ENCODE results near the gene HTR4. TPM values are rescaled to one million over a fixed set of nuclear protein-coding genes. Genes with fewer than 3 reads are reported as not detected.

HTR4 gene
- total RNA-seq, 1 donor from 2014 or later, result 0.43 TPM

DNA sequence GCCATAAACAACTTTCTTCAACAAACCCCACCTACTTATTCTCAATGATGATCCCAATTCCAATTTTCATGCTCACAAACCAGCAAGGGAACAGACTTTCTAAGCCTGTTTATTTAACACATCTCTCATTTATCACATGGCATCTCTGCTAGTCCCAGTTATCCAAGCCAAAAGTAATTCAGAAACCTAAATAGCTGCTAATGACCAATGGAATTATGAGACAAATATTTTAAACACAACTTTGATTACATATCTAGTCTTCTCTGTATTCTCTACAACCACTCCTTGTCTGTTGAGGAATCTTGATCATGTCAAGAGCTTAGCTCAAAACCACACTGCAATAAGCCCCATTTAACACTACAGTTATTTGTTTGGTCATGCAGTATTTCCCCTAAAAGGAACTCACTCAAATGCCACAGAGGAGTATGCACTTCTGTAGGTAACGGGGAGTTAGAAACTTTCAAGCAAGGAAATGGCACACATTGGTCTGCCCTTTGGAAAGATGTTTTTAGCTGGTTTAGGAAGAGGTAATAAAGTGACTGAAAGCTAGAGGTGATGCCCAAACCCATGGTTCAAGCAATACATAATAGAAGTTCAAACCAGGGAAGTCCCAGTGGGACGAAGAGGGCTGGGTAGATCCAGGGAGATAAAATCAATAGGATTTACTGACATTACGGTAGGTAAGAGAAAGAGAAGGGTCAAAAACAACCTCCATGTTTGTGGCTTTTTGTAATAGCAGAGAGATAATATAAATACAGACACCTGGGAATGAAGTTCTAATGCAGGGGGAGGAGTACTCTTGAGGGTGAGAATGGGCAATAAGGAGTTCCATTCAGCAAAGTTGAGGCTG lies 42.1 kb upstream of the HTR4 start:
- intact Hi-C loops (cut with DNase I), result no loop called here
- Histone ChIP-seq H3K4me3 (no peak overlapping the region), H3K36me3 (no peaks in the 10 kb centered on the region), H3K9me3 (peaks cover 3% of the 10 kb centered on the region), H3K27ac (no peak overlapping the region), H3K27me3 (no peaks in the 10 kb centered on the region), H3K4me1 (no peaks in the 10 kb centered on the region)
- TF ChIP-seq, protein P1, sequence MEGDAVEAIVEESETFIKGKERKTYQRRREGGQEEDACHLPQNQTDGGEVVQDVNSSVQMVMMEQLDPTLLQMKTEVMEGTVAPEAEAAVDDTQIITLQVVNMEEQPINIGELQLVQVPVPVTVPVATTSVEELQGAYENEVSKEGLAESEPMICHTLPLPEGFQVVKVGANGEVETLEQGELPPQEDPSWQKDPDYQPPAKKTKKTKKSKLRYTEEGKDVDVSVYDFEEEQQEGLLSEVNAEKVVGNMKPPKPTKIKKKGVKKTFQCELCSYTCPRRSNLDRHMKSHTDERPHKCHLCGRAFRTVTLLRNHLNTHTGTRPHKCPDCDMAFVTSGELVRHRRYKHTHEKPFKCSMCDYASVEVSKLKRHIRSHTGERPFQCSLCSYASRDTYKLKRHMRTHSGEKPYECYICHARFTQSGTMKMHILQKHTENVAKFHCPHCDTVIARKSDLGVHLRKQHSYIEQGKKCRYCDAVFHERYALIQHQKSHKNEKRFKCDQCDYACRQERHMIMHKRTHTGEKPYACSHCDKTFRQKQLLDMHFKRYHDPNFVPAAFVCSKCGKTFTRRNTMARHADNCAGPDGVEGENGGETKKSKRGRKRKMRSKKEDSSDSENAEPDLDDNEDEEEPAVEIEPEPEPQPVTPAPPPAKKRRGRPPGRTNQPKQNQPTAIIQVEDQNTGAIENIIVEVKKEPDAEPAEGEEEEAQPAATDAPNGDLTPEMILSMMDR (IDR thresholded peaks at IDR 0.05), result no peak
- DNase-seq, result no peak
- ATAC-seq, result no peak

GRCh38 chr5:148690945-148691344 lies 36.6 kb upstream of the HTR4 start:
- intact Hi-C loops (cut with DNase I), result no loop called here
- no peak for DNase-seq
- H3K27ac ChIP-seq, result no peak overlapping the region
- no peaks in the 10 kb centered on the region for H3K9me3 ChIP-seq
- TF ChIP-seq, protein P1 (IDR thresholded peaks at IDR 0.05), result no peak
- H3K36me3 ChIP-seq, result no peaks in the 10 kb centered on the region
- H3K27me3 ChIP-seq, result no peaks in the 10 kb centered on the region
- no peak for ATAC-seq
- peaks cover 2% of the 10 kb centered on the region for H3K4me1 ChIP-seq
- H3K4me3 ChIP-seq, result no peak overlapping the region

DNA sequence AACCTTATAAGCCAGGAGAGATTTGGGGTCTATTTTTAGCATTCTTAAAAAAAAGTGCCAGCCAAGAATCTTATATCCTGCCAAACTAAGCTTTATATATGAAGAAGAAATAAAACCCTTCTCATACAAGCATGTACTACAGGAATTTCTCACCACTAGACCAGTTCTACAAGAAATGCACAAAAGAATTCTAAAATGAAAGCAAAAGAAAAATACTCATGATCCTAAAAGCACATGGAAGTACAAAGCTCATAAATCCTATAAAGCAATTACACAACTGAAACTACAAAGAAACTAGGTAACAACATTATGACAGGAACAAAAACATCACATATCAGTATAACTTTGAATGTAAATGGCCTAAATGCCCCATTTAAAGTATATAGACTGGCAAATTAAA lies 34.5 kb upstream of the HTR4 start:
- peaks cover 4% of the 10 kb centered on the region for H3K4me1 ChIP-seq
- no peaks in the 10 kb centered on the region for H3K27me3 ChIP-seq
- no peak overlapping the region for H3K27ac ChIP-seq
- intact Hi-C loops (cut with DNase I), result no loop called here
- no peak for DNase-seq
- H3K4me3 ChIP-seq, result no peak overlapping the region
- TF ChIP-seq, protein P1 (IDR thresholded peaks at IDR 0.05), result no peak
- ATAC-seq, result no peak
- no peaks in the 10 kb centered on the region for H3K9me3 ChIP-seq
- no peaks in the 10 kb centered on the region for H3K36me3 ChIP-seq

- H3K27me3 ChIP-seq, result no peaks in the 10 kb centered on the region
- H3K9me3 ChIP-seq, result no peaks in the 10 kb centered on the region
- no peak overlapping the region for H3K27ac ChIP-seq
- ATAC-seq, result no peak
- TF ChIP-seq, protein P1 (IDR thresholded peaks at IDR 0.05), result no peak
- H3K4me1 ChIP-seq, result peaks cover 4% of the 10 kb centered on the region
- no peak overlapping the region for H3K4me3 ChIP-seq
- no peak for DNase-seq
- H3K36me3 ChIP-seq, result no peaks in the 10 kb centered on the region
- intact Hi-C loops (cut with DNase I), result no loop called here
These were observed 33.5 kb upstream of the HTR4 start for GRCh38 chr5:148687871-148688270.

- no peaks in the 10 kb centered on the region for H3K27me3 ChIP-seq
- no peak overlapping the region for H3K27ac ChIP-seq
- TF ChIP-seq, protein P1 (IDR thresholded peaks at IDR 0.05), result no peak
- H3K9me3 ChIP-seq, result no peaks in the 10 kb centered on the region
- intact Hi-C loops (cut with DNase I), result no loop called here
- H3K4me3 ChIP-seq, result no peak overlapping the region
- no peaks in the 10 kb centered on the region for H3K36me3 ChIP-seq
- ATAC-seq, result peak; percentile 60
- DNase-seq, result no peak
- H3K4me1 ChIP-seq, result peaks cover 4% of the 10 kb centered on the region
These were observed 33.1 kb upstream of the HTR4 start for GRCh38 chr5:148687427-148687826.

Measured in upper lobe of right lung (tissue), 1 donor.